Stomach (tissue), 4 donors: ENCODE measurements around the gene KIF12.

Source experiments
- CTCF ChIP-seq, 7 experiments: fragments of 450-650 bp in 4 of 7; fragments of 200-600 bp in 3 of 7; sonication (generic) in 3 of 7; IDR thresholded peaks; one replicate each; pipeline ENCODE4 v1.5.1; 2016 to 2019; ENCODE audit warnings: antibody characterized with exemption in 7 of 7, control low read depth in 2 of 7, mild to moderate bottlenecking in 1 of 7
- POLR2A ChIP-seq, 4 donors: fragments of 450-650 bp; IDR thresholded peaks; one replicate each; pipeline ENCODE4 v1.6.1; 2016; ENCODE audit warnings: antibody characterized with exemption in 4 of 4, control low read depth in 2 of 4, mild to moderate bottlenecking in 1 of 4, moderate library complexity in 1 of 4
- POLR2AphosphoS5 ChIP-seq, 3 donors: sonication (generic); formaldehyde crosslinking; IDR thresholded peaks; one replicate each; pipeline ENCODE4 v1.6.1; 2016; ENCODE audit warnings: antibody characterized with exemption in 3 of 3

GRCh38 chr9:114080773-114081440, 18.2 kb downstream of the KIF12 start:
- TF ChIP-seq CTCF (IDR thresholded peaks at IDR 0.05), result no peak
- no peak for TF ChIP-seq POLR2A (IDR thresholded peaks at IDR 0.05)
- TF ChIP-seq POLR2AphosphoS5 (IDR thresholded peaks at IDR 0.05), result peak in 2 of 3 donors; percentile 5 to 33
